WI38 (cell line): ENCODE data around the gene TUT7.

Experiments used
- H3K4me3 ChIP-seq: 2 replicates; pipeline ENCODE4 v1.5.1; 2011; ENCODE audit warnings: low read depth, mild to moderate bottlenecking, control low read depth, low read length
- TF ChIP-seq, protein P1 (sequence below): IDR thresholded peaks from 2 replicates; pipeline ENCODE4 v1.5.1; 2012; ENCODE audit warnings: low read depth, mild to moderate bottlenecking, control low read depth, low read length

TUT7 gene

DNA sequence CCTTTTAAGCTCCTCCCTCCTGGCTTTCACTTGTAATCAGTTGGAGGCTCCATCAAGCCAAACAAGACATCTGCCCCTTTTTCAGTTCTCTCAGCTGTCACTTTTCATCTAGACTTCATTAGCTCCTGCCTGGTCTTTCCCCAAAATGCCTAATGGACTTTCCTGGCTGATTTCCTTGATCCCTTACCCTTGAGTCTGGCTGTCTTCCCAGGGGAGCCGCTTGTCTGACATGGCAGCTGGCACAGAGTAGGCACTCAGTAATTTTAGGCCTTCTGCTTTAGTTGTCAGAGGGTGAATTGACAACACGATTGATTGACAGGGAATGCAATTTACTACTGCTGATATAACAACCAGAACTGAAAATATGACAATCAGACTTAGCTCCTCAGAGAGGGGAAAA lies 96.8 kb downstream of the TUT7 start:
- no peak overlapping the region for H3K4me3 ChIP-seq
- TF ChIP-seq, protein P1, sequence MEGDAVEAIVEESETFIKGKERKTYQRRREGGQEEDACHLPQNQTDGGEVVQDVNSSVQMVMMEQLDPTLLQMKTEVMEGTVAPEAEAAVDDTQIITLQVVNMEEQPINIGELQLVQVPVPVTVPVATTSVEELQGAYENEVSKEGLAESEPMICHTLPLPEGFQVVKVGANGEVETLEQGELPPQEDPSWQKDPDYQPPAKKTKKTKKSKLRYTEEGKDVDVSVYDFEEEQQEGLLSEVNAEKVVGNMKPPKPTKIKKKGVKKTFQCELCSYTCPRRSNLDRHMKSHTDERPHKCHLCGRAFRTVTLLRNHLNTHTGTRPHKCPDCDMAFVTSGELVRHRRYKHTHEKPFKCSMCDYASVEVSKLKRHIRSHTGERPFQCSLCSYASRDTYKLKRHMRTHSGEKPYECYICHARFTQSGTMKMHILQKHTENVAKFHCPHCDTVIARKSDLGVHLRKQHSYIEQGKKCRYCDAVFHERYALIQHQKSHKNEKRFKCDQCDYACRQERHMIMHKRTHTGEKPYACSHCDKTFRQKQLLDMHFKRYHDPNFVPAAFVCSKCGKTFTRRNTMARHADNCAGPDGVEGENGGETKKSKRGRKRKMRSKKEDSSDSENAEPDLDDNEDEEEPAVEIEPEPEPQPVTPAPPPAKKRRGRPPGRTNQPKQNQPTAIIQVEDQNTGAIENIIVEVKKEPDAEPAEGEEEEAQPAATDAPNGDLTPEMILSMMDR: no peak

DNA sequence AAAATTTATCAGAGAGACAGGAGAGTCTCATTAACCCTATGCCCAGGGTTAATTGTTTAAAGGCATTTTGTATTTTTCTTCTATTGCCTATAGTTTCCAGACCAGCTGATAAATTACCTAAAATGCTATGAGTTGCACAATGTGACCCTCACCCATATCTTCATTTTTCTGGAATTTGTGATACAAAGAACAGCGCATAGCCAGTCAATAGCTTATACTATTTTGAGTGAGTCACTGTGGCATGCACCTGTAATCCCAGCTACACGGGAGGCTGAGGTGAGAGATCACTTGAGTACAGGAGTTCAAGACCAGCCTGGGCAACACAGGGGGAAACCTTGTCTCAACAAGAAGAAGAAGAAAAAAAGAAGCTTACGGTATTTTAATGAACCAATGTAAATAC lies 97.6 kb downstream of the TUT7 start:
- TF ChIP-seq, protein P1: no peak
- no peak overlapping the region for H3K4me3 ChIP-seq

DNA sequence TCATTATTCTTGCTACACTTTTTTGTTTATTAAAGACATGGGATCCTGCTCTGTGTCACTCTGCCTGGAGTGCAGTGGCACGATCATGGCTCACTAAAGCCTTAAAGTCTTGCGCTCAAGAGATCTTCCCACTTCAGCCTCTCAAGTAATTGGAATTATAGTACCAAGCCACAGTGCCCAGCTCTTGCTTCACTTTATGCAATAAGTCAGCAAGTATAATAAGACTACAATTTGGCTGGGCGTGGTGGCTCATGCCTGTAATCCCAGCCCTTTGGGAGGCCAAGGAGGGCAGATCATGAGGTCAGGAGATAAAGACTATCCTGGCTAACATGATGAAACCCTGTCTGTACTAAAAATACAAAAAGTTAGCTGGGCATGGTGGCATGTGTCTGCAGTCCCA lies 100.6 kb downstream of the TUT7 start:
- TF ChIP-seq, protein P1: no peak
- H3K4me3 ChIP-seq: no peak overlapping the region

DNA sequence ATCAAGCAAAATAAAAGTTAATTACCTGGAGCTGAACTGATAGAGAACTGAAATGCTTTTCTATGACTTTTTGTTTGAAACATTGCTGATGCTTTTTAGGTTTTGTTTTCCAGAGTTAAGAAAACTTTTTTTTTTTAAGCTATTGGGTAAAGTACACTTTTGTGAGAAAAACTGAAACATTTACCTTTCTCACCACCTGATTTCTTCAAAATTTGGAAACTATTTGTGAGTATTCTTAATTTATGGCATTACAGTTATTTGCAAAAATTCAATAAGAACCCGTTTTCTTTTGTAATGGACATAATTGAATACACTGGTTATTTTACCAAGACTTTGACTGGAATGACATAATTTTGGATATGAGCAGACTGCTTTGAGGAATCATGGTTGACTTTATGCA lies 101.3 kb downstream of the TUT7 start:
- H3K4me3 ChIP-seq: no peak overlapping the region
- TF ChIP-seq, protein P1: no peak

DNA sequence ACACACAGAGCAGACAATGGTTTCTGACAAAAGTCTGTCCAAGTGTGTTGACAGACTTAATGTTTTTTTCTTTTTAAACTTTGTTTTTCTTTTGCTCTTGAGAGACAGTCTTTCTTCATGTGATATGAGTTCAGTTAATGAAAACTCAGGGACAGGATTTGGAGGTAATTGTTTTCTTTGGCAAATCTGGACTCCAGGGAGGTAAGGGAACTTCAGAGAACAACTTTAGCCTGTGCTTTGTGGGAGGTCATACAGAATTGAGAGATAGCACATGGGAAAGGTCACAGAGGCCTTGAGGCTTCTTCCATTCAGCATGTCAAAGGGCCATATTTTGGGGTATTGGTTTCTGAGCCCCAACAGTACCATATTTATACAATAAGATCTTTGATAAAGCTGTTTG lies 104.1 kb downstream of the TUT7 start:
- H3K4me3 ChIP-seq: no peak overlapping the region
- TF ChIP-seq, protein P1: no peak

DNA sequence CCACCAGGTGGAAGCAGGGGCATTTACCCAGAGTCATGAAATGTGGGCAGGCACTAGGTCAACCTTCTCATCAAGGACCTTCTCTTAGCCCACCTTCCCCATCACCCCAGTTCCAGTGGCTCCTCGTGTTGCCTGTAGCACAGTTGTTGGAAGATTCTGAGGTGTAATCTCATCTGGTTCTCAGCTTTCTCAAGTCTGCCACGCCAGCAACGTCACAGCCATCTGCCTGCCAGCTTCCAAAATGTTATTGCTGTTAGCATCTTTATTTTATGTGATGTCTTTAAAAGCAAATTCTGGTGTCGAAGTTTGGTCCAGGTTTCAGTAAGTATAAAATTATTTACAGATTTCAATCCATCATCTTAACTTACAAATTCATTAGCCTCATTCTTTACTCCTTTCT lies 105.5 kb downstream of the TUT7 start:
- TF ChIP-seq, protein P1: no peak

DNA sequence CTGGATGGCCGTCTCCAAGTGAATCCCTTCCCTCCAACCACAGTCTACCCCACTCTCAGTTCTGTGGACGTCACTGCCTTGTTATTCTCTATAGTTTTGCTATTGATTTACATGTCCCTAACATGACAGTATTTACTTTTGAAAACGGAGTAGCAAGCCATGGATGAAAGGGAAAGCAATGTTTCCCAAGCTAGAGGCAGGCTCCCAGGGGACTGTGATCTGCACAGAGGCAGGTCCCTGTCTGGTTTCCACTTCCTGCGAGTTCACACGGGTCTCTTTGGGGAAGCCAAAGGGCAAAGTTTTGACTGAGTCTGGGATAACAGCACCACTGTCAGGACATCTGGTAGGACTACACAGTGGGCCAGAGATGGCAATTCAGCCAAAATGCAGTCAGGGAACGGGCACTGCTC lies 107.5 kb downstream of the TUT7 start:
- TF ChIP-seq, protein P1: no peak
- H3K4me3 ChIP-seq: no peak overlapping the region

More for the DNA sequence above, 105.5 kb downstream of the TUT7 start:
- no peak overlapping the region for H3K4me3 ChIP-seq
